ENCODE measurements around the gene SEC31B.

SEC31B gene

DNA sequence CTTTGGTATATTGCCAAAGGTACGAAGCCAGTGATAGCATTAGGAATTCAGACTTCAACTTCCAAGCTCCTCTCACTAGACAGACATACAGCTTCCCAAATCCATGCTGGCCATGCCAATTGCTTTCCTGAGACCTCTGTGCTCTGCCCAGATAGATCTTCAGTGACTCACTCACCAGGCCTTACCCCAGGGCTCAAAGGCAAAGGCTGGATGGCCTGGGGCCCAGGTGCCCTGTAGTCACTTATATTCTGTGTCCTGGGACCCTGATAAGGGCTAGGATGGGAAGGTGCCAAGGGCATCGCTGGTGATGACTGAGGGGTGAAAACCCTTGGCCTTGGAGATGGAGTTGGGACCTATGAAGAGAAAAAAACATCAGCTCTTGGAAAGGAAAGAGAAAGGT is 29.1 kb downstream of the SEC31B start:
- DNase-seq = no peak

DNA sequence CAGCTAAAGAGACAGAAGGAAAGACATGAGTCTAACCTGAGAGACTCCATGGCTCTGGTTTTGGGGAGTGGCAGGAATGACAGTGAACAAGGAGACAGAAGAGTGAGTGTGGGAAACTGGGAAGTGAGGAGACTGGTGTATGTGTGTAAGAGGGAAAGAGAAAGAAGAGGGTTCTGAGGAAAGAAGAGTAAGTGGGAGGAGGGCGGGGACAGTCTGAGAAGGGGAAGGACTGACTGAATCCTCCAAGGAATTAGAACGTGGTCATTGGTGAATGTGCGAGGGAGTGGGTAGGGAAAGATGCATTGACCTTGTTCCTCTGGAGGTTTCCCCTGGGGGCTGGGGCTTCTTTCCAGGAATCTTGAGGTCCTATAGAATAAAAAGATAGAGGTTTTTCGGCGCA is 30.3 kb downstream of the SEC31B start:
- DNase-seq = no peak

DNA sequence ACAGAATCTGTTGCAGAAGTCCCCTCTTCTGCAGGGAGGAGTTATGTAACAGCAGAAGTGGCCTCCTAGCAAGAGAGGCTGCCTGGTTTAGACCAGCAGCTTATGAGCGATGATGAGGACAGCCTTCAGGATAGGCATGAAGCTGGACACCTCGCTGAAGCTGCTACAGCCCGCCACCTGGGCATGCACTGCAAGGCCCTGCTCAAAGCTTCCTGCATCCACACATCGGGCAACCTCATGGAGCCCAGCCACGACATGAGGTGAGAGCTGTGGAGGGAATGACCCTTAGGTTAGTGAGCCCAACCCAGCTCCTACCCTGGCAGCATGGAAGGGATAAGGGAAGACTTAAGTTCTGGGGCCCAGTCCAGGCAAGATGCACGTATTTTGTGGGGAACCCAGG is 32.1 kb downstream of the SEC31B start:
- DNase-seq = no peak

DNA sequence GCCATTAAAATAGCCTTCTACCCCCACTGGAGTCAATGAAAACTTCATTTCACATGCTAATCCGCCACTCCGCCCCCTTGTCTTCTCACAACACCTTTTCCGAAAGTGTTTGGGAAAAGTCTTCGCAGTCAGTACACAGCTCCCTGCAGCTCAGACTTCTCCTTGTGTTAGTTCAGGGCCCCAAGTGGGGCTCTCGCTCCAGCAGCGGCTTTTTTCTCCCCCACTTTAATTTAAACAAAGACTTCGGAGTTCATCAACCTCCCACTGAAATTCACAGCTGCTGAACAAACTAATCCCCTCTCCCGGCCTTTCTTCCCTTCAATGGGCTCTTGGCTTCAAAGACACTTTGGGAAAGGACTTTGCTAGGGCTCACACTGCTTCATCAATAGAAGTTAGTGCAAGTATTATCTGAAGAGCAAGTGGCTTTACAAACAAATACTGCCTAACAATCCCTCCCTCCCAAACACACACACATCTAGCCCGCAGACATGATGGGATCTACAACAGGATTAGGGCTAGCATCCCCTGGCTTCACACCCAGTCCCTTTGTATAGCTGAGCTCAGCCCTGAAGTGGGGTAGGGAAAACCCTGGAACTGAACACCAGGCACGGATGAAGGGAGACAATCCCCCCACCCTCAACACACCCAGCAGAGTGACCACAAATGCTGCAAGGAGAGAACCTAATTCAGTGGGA is 33.7 kb downstream of the SEC31B start:
- no peak for DNase-seq

DNA sequence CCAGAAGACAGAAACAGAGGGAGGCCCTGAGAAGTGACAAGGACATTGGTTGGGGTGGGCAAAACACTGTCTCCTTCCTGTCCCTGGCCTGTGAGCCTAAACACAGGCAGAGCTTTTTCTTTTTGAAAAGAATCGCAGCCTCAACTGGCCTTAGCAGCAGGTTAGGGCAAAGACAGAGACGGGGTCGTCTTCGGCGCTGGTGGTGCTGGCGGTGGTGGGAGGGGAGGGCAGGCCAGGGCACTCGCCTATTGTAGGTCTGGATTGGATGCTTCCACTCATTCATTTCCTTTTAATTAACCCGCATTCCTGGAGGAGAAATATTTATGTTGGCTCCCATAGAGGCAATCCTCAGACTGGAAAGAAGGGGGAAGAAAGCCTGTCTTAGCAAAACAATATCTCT is 34.3 kb downstream of the SEC31B start:
- DNase-seq = no peak

DNA sequence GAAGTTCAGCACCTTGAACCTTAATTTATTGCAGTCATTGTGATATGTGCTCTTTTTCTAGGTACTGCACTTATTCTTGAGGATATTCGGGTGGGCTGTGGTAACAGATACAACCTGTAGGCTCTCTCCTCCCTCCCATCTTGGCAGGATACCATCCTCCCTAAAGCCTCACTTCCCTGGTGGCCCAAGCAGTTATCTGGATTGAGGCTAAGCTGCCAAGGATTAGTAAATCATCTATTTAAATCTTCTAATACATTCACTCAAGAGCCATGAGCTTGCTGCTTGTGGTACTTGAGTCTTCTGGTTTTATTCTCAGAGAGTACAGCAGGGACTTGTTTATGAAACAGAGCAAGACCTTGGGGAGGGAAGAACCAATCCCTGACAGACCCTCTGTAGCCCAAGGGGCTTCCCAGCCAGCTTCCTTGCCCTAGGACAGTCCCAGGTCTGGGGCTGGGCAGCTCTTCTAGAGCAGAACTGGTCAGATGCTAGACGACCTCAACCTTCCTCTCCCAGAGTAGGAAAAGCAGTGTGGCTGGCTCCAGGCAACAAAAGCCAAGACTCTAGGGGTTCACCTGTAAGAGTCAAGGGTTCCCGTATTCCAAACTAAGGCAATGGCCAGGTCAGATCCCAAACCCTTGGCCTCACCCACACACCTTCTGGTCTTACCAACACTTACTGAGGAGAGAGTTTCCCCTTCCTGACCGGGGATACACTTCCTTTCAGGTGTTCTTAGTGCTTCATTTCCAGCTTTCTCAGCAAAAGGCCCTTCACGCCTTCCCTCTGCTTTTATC is 35.6 kb downstream of the SEC31B start:
- DNase-seq = no peak

DNA sequence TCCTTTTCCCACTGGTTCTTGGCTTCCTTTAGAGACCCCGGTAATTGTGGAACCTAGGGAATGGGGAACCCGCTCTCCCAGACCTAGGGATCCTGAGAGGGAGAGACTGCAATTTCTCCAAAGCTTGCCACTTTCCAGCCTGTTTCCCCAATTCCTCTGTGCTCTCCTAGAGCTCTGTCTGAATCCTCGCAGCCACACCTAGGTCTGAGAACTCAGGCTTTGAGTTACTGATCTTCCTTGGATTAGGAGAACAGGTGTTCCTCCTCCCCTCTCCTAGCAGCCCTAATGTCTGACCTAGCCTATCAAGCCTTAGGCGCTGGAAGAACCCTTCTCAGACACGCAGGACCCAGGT is 36.9 kb downstream of the SEC31B start:
- no peak for DNase-seq

DNA sequence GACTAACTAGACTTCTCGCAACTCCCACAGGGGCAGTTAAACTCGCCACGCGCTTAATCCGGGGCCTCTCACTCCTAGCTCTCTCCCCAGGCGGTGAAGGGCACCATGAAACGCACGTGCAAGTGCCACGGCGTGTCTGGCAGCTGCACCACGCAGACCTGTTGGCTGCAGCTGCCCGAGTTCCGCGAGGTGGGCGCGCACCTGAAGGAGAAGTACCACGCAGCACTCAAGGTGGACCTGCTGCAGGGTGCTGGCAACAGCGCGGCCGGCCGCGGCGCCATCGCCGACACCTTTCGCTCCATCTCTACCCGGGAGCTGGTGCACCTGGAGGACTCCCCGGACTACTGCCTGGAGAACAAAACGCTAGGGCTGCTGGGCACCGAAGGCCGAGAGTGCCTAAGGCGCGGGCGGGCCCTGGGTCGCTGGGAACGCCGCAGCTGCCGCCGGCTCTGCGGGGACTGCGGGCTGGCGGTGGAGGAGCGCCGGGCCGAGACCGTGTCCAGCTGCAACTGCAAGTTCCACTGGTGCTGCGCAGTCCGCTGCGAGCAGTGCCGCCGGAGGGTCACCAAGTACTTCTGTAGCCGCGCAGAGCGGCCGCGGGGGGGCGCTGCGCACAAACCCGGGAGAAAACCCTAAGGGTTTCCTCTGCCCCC is 37.4 kb downstream of the SEC31B start:
- no peak for DNase-seq

DNA sequence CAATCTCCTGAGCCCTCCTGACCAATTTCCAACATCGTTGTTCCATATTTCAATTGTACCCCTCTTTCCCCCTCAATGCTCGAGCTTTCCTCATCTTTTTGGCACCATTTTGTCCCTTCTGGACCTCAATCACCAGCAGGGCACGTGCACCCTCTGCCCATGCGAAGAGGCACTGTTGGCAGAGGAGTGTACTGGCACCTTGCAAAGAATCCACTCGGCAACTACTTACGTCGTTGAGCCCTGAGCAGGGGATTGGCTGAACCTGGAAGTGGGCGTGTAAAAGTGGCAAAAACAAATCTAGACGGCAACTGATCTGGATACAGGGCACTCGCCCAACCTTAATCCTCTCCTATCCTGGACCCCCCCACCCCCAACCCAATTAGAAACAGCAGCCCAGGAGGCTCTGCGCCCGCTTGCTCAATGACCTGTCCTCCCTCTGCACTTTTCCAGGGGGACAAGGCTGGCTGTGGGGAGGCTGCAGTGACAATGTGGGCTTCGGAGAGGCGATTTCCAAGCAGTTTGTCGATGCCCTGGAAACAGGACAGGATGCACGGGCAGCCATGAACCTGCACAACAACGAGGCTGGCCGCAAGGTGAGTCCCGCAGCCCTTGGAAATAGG is 38.1 kb downstream of the SEC31B start:
- no peak for DNase-seq

DNA sequence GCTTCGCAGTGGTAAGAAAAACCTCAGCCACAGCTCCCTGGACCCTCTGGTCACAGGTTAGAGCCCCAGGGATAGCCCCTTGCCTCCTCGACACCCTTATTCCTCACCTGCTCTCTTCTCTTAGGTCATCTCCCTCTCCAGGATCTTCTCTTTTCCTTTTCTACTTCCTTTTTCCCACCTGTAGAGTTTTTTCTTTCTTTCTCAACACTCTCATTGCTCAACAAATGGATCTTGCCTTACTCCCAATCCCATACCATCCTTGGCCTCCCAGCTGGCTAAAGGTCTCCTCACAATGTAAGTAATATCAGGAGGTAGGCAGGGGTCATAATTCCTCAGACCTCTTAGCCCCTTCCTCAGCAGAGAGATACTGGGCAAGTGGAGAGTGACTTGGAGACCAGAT is 39.7 kb downstream of the SEC31B start:
- DNase-seq = no peak

DNA sequence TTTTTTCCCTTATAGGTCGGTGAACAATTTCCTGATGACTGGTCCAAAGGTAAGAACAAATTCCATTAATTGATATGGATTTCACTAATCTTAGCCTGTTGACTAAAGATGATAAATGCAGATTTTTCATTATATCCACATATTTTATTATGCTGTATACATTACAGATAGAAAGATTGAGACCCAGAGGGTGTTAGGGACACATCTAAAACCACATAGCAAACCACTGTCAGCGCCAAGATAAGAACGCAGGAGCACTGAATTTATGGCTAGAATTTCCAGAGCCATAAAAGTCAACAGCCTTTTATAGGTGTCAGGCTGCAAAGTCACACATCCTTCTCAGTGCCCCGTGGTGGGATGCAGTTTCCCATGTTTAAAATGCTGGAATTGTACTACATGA is 40.6 kb downstream of the SEC31B start:
- no peak for DNase-seq

DNA sequence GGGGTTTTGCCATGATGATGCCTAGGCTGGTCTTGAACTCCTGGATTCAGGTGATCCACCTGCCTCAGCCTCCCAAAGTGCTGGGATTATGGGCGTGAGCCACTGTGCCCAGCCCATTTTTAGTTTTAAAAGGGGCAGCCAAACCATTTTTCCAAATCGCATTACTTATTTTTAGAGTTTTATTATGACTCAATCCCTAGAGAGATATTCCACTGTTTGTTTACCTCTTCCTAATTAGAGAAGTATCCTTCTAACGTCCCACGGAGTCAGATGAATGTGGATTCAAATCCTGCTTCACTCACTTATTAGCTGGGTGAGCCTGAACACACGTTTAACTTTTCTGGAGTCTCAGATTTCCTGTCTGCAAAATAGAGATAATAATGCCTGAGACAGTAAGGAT is 41.7 kb downstream of the SEC31B start:
- no peak for DNase-seq

DNA sequence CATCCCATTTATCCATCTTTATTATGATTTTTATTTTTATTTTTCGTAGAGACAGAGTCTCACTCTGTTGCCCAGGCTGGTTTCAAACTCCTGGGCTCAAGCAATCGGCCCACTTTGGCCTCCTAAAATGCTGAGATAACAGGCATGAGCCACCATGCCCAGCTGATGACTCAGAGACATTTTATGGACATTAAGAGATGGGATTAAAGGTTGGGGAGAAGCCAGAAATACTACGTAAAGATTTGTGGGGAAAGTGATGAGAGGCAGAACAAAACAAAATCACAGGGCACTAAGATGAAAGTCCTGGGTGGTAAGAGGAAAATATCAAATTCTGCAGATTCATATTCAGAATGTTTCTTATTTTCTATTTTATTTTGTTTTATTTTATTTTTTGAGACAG is 49.3 kb downstream of the SEC31B start:
- no peak for DNase-seq

DNA sequence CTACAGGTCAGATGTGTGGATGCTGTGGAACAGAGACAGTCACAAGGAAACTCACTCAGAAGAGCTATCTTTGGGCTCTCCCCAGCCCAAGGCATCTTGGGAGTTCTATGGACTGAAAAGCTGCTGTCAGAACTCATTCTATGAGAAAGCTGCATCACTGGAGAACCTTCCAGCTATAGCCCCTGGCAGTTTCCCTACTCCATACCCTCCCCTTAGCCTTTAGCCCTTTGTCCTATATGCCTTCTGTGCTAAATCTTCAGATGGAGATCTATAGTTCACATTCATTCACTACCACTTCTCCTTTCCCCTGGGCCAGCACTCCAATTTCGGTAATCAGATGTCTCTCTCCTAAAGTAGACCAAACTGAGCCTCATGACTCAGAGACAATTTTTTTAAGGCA is 49.9 kb downstream of the SEC31B start:
- no peak for DNase-seq

DNA sequence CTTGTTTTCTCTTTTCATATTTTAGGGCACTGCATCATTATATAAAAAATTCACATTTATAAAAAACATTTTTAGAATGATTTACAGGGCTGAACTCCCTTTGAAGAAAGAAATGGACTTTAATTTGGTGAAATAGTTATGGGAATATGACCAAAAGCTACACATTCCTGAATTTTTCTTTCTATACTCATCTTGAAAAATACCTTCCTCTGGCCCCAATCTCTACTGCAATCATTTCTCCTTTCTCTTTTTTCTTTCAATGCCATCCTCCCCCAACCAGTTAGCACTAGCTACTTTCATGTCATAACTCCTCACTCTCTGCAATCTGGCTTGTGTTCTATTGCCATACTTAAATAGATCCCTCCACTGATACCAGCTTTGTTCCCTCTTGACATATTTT is 50.7 kb downstream of the SEC31B start:
- no peak for DNase-seq

DNA sequence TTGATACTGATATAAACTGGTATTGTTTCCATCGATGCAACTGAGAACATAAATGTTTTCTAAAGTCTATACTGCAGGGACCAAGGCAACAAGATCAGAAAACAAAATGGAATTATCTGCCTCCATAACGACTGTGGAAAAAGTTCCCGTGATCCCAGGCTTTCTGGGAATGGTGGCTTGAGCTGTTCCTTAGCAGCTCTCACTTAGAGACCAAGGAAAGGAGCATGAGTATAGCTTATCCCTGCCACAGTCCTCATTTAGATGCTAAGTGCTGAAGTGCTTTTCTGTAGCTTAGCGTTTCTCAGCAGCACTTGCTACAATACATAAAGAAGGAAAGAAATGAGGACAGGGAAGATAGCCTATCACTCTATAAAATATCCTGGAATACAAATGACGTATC is 51.3 kb downstream of the SEC31B start:
- DNase-seq = no peak

DNA sequence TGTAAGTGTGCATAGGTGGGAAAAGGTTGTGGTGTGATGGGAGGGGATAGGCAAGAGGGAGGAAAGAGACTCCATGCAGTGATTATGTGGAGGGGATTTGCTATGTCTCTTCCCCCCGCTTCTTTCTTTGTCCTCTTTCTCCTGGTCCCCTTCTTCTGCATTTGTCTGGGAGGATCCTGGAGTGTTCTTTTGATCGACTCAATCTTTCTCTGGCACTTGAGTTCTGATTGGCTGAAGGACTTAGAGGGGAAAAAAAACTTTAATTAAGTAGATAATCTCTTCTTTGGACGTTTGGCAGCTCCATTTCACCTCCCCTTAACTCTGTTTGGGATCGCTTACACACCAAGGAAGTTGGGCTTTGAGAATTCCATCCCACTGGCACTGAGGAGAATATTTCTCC is 57.0 kb downstream of the SEC31B start, which contains the start of gene WNT8B:
WNT8B (plus strand) TSS at position 301 of the 400 bp plus-strand sequence. CDS start 160 bp downstream, outside the sequence.
- DNase-seq = no peak

DNA sequence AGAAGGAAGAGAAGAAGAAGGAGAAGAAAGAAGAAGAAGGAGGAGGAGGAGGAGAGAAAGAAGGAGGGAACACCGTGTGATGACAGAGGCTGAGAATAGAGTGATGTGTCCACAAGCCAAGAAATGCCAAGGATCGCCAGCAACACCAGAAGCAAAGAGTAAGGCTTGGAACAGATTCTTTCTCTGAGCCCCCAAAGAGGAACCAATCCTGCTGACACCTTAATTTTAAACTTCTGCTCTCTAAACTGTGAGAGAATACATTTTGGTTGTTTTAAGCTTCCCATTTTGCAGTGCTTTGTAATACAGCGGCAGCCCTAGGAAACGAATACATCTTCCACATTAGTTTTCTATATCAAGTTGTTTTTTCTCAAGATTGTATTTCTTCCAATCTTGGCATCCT is 70.7 kb downstream of the SEC31B start:
- no peak for DNase-seq

DNA sequence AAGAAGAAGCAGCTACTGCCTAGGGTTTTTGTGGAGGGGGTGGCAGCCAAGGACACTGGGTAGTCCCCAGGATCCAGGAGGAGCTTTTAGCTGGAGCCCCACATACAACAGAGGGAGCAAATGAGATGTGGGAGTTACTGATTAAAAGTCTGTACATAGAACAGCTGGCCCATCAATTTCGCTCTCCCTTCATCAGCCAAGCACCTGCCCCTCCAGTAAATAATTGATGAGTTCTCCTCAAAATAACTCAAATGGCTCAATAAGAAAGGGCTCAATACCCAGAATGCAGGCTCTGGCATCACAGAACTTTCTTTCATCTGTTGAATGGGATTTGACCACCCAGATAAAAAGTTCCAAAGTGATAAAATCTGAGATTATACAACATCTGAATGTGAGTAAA is 72.0 kb downstream of the SEC31B start:
- no peak for DNase-seq

DNA sequence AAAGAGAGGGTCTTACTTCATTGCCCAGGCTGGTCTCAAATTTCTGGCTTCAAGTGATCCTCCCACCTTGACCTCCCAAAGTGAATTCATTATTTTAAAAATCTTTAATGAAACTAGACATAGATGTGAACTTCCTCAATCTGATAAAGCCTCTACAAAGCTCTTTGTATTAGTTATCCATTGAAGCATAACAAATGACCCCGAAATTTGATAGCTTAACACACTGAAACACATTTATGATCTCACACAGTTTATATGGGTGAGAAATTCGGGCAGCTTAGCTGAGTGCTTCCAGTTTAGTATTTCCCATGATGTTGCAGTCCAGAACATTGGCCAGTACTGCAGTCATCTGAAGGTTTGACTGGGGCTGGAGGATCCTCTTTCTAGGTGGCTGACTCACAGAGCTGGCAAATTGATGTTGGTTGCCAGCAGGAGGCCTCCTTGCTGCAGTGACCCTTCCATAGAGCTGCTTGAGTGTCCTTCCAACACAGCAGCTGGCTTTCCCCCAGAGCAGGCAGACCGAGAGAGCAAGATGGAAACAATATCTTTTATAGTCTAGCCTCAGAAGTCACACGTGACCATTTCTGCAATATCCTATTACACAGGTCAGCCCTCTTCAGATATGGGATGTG is 73.4 kb downstream of the SEC31B start:
- DNase-seq = no peak

DNA sequence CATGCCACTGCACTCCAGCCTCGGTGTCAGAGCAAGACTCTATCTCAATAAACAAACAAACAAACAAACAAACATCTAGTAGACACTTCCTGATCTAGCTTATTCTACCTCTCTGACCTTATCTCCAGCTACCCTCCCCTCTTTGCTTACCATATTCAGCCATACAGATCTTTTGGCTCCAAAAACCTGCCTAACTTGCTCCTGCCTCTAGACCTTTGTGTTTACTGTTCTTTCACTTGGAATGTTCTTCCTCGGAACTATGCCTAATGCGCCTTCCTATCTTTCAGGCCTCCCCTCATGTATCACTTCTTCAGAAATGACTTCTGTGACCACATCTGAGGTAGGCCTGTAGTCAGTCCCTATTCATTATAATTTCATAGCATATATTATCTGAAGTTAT is 77.1 kb downstream of the SEC31B start:
- DNase-seq = no peak

DNA sequence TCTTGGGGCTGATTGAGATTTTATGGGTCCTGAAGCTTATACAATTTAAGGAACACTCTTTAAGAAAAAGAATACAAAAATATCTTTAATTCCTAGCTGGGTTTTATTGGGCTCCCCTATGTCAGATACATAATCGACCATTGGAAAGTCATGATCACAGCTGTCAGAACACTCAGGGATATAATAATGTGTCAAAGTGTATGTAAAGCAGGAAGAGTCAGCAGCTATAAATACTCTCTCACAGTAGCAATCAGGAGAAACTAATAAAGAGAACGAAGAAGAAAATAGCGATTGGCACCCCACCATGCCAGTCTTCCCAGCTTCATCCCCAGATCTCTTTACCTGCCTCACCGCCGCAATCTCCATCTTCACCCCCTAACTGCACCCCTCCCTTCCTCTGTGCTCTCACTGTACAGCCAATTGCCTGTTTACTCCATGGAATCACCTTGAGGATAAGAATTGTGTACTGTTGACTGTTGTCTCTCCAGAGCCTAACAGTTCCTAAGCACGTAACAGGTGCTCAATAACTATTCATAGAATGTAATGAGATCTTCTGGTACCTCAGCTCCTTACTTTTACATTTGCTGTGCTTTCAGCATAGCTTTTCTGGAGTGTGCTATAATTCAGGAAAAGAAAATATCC is 80.9 kb downstream of the SEC31B start:
- no peak for DNase-seq
